Stimulated activated CD8-positive, alpha-beta memory T cell treated with anti-CD3 and anti-CD28 coated beads, Interleukin-12 subunit alpha, Interleukin-12 subunit beta, amount 100 ng/mL, for 1 hour (primary cell): Measurements from ENCODE around the gene PARP1.
"Not testable (repeated sequence)": the region's sequence is repeated elsewhere in the genome, so short reads cannot be mapped to it uniquely, and the experiment has no call there.

Experiments
- DNase-seq: peaks from one replicate; pipeline ENCODE4 v3.0.0-alpha.2; 2020; ENCODE audit warnings: low read depth

The PARP1 gene

DNA sequence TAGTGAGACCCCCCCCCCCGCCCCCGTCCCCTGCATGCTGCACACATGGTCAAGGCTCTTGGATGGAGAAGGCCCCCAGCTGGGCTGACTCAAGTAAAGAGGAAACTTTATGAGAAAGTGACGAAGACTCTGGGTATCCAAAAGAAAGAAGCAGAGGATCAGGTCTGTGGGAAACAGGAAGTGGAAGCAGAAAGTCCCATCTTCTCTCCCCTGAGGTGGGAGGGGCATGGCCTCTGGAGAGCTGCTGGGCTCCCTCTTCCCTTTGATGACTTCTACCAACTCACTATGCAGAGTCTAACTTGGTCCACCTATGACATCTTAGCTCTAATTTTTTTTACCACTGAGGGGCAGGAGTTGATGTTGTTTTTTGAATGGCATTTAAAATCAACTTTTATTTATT, 56.2 kb downstream of the PARP1 start:
- no peak for DNase-seq

DNA sequence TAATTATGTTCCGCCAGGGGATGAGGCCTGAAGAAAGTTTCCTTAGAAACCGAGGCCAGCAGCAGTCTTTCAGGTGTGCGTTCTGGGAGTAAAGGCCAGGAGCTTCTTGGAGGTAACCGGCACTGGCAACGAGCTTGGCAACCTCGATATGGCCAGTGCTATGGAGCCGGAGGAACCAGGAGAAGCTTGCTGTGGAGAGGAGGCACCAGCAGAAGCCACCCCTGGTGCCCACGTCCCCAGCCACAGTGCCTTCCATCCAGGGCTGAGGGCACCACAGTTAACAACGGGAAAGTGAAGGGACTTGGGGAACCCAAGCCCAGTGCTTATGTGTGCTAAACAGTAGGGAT, 57.4 kb downstream of the PARP1 start:
- DNase-seq, result no peak

DNA sequence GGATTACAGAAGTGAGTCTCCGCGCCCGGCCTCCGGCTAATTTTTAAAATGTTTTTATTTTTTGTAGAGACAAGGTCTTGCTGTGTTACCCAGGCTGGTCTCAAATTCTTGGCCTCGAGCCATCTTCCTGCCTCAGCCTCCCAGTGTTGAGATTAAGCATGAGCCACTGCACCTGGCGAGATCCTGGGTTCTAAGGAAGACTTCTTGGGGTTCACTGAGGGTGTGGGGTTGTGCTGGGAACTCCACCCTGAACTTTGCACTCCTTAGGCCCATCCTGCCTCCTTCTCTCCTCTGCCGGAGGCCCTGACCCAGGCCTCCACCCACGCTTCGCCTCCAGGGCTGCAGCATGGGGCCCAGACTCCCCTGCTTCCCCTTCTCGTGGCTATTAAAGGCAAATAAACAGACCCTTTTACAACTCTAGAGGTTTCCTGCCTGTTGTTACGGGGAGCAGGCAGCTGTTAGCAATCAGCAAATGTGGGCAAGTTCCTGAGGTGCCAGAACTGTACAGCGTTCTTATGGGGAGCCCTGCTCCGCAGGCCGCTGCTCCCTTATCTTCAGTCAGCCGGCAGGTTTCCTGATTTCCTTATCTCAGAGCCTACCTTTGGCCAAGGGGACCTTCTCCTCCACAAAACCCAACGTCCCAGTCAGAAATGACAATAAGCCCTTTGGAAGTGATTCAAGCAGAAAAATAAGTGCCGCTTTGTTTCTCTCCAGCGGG, 57.9 kb downstream of the PARP1 start:
- no peak for DNase-seq

DNA sequence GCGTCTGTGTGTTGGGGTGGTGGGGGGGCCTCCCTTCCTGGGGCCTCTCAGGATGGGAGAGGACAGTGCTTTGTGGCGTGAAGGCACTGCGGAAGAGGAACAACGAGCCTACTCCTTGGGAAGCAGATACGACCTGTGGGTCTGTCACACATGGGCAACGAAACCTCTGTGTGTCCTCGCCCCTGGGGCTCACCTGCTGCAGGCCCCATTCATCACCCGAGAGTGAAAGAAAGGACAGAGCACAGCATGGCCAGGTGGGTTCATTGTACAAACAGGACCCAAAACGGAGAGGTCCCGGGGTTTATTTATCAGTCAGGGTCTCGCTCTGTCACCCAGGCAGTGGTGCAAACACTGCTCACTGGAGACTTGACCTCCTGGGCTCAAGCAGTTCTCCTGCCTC, 58.8 kb downstream of the PARP1 start:
- DNase-seq, result no peak

DNA sequence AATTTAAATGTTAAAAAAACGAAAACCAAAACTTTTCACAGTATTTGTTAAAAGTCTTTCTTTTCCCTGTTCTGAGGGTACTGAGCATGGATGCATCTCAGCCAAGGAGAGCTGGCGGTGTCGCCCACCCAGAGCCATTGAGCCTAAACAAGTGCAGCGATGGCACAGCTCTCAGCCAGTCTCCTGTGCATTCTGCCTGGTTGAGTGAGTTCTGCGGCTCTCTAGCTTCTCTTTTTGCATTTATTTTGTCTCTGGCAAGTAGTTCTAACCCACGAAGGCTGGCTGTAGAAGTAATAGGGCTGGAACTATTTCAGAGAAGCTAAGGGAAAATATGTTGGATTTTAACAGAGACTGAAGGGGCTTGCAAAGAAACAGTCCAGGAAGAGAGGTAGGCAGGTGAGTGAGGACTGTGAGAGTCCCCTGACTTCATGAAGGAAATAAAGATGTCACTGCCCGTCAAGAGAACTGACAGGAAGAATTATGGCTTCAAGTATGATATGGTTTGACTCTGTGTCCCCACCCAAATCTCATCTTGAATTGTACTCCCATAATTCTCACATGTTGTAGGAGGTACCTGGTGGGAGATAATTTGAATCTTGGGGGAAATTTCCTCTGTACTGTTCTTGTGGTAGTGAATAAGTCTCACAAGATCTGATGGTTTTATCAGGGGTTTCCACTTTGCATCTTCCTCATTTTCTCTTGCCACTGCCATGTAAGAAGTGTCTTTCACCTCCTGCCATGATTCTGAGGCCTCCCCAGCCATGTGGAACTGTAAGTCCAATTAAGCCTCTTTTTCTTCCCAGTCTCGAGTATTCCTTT, 63.2 kb downstream of the PARP1 start:
- DNase-seq, result no peak

DNA sequence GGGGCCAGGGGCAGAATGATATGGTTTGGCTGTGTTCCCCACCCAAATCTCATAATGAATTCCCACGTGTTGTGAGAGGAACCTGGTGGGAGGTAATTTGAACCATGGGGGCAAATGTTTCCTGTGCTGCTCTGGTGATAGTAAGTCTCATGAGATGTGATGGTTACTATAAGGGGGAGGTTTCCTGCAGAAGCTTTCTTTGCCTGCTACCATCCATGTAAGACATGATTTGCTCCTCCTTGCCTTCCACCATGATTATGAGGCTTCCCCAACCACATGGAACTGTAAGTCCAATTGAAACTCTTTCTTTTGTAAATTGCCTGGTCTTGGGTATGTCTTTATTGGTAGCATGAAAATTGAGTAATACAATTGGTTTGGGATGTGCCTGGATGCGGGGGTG, 65.2 kb downstream of the PARP1 start:
- no peak for DNase-seq

DNA sequence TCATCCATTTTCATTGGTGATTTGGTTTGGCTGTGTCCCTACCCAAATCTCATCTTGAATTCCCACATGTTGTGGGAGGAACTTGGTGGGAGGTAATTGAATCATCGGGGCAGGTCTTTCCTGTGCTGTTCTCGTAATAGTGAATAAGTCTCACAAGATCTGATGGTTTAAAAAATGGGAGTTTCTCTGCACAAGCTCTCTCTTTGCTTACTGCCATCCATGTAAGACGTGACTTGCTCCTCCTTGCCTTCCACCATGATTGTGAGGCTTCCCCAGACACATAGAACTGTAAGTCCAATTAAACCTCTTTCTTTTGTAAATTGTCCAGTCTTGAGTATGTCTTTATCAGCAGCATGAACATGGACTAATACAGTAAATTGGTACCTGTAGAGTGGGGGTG, 67.8 kb downstream of the PARP1 start:
- DNase-seq, result not testable (repeated sequence)

DNA sequence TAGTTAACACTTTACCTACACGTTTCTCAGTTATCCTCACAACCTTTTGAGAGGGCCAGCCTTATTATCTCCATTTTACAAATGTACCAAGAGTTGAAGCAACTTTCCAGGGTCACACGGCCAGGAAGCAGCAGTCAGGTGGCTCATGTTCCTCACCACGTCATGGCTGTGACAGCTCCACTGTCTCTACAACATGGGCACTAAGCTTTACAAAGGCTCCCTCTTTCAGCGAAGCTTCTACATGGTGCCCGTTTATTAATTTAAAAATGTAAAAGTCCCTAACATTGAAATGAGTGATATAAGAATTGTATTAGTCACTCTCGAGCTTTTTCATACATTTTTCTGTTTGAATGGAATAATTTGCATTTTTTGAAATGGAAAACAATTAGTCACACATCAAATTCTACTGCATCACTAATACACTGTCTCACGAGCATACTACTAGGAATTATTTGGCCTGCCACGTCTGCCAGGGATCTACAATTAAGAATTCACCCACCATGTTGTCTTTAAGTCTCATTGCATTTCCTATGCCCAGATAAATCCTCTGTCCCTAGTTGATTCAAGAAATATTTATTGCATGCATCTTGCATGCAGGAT, 70.5 kb downstream of the PARP1 start:
- DNase-seq, result no peak

DNA sequence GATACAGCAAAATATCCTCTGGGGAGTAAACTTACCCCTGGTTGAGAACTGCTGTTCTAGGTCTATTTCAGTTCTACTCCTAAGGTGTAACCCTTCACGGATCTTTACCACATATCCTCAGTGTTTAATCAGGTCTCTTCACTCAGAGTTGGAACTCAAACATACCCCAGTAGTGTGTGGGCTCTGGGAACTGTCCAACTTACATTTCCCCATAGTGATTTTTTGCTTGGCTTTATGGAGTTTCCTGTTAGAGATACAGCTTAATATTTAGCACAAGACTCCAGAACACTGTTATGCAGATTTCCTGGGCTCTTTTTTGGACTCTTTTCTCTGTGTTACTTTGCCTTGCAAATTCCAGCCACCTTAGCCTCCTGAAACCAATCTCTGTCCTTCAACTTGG, 72.2 kb downstream of the PARP1 start:
- DNase-seq, result no peak

DNA sequence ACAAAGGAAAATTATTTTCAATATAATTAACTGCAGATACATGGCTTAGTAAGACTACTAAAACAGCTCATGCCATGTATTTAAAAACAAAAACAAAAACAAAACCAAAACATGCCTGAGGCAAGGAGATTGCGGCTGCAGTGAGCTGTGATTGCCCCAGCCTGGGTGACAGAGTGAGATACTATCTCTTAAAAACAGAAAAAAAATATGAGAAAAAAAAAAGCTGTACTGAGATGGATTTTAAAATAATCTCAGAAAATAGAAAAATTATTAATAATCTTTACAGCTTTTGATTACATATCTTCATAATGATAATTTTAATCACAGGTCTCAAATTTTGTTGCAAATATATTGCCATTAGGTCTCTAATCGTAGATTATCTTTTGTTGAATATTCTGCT, 74.9 kb downstream of the PARP1 start:
- no peak for DNase-seq

DNA sequence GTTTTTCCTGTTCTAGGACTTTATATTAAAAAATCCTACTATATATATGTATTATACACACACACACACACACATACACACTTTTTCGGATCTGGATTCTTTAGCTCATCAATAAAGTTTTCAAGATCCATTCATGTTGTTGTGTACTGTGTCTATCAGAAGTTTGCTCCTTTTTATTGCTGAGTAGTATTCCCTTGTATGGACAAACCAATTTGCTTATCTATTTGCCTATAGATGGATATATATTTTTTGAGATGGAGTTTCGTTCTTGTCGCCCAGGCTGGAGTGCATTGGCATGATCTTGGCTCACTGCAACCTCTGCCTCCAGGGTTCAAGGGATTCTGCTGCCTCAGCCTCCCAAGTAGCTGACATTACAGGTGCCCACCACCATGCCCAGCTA, 78.7 kb downstream of the PARP1 start:
- DNase-seq, result no peak

DNA sequence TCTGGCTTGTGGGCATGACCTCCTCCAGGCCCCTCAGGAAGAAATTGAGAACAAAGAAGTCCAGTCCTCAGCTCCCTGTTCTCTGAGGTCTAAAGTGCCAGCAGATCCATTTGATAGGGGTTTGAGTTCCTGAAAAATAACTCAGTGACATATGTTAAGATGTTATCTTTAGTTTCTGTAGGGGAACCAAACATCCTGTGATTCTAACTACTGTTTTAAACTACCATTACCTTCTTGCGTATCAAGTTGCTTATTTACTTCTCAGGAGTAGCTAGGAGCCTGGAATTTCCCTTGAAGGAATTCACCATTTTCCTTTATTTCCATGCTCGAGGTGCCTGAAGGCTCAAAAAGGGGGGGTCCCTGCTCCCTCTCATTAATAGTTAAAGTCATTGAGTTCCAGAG, 80.1 kb downstream of the PARP1 start:
- DNase-seq, result no peak

DNA sequence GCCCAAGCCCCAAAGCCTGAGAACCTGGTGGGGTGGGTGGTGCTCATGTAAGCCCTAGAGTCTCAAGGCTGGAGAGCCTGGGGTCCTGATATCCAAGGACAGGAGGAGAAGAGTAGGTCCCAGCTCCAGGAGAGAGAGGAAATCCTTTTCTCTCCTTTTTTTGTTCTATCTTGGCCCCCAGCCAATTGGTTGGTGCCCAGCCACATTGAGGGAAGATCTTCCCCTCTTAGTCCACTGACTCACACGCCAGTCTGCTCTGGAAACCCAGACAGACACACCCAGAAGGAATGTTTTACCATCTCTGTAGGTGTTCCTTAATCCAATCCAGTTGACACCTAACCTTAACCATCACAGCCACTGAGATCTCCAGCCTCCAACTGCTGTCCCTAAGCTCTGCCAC, 82.7 kb downstream of the PARP1 start:
- DNase-seq, result no peak

DNA sequence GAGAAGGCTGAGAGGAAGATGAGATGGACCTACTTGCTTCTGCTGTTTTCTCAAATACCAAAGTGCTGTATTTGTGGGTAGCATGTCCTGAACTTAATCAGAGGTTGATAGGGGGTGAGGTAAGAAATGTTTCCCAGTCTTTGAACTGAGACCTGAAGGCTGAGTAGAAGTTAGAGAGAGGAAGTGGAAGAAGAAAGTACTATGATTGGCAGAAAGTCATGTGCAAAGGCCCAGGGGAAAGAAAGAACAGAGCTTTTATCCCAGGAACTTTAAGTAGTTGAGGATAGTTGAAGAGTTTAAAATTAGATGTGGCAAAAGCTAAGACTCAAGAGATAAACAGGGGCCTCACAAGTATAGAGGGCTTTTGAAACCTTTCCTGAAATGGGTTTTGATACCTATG, 83.4 kb downstream of the PARP1 start:
- no peak for DNase-seq

DNA sequence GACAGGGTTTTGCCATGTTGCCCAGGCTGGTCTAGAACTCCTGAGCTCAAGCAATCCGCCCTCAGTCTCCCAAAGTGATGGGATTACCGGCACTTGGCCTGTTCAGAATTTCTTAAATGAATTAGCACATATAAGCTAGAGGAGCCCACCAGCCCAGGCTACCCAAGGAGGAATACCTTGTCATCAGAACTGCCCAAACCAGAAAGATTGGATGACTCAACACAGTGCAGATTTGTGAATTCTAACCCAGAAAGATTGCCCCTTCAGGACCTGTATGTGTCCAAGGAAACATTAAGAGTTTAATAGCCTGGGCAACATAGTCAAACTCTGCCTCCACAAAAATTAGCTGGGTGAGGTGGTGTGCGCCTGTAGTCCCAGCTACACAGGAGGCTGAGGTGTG, 84.9 kb downstream of the PARP1 start:
- no peak for DNase-seq

DNA sequence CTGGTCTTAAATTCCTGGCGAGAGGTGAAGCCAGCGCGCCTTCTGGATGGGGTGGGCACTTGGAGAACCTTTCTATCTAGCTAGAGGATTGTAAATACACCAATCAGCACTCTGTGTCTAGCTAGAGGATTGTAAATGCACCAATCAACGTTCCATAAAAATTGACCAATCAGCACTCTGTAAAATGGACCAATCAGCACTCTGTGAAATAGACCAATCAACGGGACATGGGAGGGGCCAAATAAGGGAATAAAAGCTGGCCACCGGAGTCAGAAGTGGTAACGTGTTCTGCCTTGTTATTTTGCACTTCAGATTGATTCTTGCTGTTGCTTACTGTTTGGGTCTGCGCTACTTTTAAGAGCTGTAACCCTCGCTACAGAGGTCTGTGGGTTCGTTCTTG, 87.0 kb downstream of the PARP1 start:
- no peak for DNase-seq

DNA sequence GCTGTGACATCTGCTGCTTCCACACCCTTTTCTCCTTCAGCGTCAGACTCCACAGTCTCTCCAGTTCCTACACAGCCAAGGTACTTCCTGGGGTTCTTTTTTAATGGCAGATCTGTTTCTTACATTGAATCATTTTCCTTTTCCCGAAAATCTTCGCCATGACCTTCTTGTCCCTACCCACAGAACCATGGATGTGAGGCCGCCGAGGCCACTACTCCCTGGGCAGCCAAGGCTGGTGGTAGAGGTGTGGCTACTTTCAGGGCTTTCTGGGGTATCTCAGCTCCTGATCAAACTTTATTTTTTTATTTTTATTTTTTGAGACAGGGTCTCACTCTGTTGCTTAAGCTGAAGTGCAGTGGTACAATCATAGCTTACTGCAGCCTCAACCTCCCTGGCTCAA, 89.4 kb downstream of the PARP1 start:
- no peak for DNase-seq

DNA sequence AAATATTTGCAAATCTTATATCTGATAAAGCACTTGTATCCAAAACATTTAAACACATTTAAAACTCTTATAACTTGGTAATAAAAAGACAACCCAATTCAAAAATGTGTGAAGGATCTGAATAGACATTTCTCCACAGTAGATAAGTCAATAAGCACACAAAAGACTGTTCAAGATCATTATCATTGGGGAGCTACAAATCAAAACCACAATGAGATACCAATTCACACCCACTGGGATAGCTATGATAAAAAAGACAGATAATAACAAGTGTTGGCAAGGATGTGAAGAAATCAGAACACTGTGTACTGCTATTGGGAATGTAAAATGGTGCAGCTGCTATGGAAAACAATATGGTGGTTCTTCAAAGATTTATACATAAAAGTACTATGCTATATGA, 93.8 kb downstream of the PARP1 start:
- no peak for DNase-seq

DNA sequence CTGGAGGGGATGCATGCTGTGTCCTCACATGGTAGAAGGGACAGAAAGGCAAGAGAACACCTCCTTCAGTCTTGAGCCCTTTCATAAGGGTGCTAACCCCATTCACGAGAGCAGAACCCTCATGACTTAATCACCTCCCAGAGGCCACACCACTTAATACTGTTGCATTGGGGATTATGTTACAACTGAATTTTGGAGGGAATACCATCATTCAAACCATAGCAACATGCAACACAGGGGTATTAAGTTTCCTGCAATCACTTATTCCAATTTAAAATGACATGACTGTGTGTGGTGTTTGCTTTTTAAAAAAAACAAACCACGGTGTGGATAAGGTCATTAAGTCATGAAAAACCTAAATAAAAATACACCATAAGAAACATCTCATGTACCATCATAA, 95.8 kb downstream of the PARP1 start:
- no peak for DNase-seq

DNA sequence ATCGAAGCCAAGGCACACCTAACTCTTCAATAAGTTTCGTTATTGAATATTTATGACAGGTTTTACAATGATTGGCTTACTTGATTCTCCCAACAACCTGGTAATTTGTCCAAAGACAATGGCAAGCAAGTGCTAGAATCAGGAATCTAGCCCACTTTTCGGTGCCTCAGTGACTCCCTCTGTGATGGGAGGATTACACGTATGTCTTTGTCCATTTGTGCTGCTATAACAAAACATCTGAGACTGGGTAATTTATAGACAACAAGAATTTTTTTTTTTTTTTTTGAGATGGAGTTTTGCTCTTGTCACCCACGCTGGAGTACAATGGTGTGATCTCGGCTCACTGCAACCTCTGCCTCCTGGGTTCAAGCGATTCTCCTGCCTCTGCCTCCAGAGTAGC, 96.5 kb downstream of the PARP1 start:
- no peak for DNase-seq
